NK-92 (cell line): ENCODE measurements around the gene ZNF608.

Source experiments
- DNase-seq: peaks from one replicate; lab custom pipeline; 2025; ENCODE audit not compliant: unreplicated experiment; lab: John Stamatoyannopoulos, UW

ZNF608 gene

GRCh38 chr5:124738681-124739633, 7.5 kb downstream of the ZNF608 start:
- DNase-seq, result no peak

- no peak for DNase-seq
These were observed 8.8 kb downstream of the ZNF608 start for GRCh38 chr5:124737651-124738050.

- DNase-seq, result no peak
These were observed 9.6 kb downstream of the ZNF608 start for GRCh38 chr5:124736805-124737188.

- no peak for DNase-seq
These were observed 10.2 kb downstream of the ZNF608 start for GRCh38 chr5:124736082-124736804.

GRCh38 chr5:124735169-124735858, 11.1 kb downstream of the ZNF608 start:
- no peak for DNase-seq

GRCh38 chr5:124734574-124735168, 11.8 kb downstream of the ZNF608 start:
- DNase-seq, result no peak

- no peak for DNase-seq
These were observed 13.1 kb downstream of the ZNF608 start for GRCh38 chr5:124733329-124733650.

GRCh38 chr5:124732428-124733328, 13.8 kb downstream of the ZNF608 start:
- no peak for DNase-seq

- no peak for DNase-seq
These were observed 16.1 kb downstream of the ZNF608 start for GRCh38 chr5:124730381-124730780.

- no peak for DNase-seq
These were observed 16.6 kb downstream of the ZNF608 start for GRCh38 chr5:124729720-124730359.

GRCh38 chr5:124728968-124729332, 17.5 kb downstream of the ZNF608 start:
- DNase-seq, result no peak

GRCh38 chr5:124728331-124728967, 18.0 kb downstream of the ZNF608 start:
- no peak for DNase-seq

- no peak for DNase-seq
These were observed 19.6 kb downstream of the ZNF608 start for GRCh38 chr5:124726631-124727362.

- no peak for DNase-seq
These were observed 20.7 kb downstream of the ZNF608 start for GRCh38 chr5:124725622-124726258.

- no peak for DNase-seq
These were observed 21.4 kb downstream of the ZNF608 start for GRCh38 chr5:124725040-124725434.

GRCh38 chr5:124724357-124725039, 21.9 kb downstream of the ZNF608 start:
- no peak for DNase-seq

GRCh38 chr5:124721229-124721735, 25.2 kb downstream of the ZNF608 start:
- no peak for DNase-seq
